HL-60/S4 (cell line): ENCODE measurements around the gene HMGCLL1.

Experiments used
- in situ Hi-C: fragments of 300-500 bp; cut with MboI; formaldehyde crosslinking; loops from 2 replicates; pipeline ENCODE4 v1.14.3; 2022; ENCODE audit warnings: low sequenced_read_pairs

HMGCLL1 gene

GRCh38 chr6:55447891-55448290, 131.1 kb downstream of the HMGCLL1 start:
- in situ Hi-C loops = no loop called here

- in situ Hi-C loops = no loop called here
Observed at GRCh38 chr6:55445648-55446204, 133.3 kb downstream of the HMGCLL1 start.

DNA sequence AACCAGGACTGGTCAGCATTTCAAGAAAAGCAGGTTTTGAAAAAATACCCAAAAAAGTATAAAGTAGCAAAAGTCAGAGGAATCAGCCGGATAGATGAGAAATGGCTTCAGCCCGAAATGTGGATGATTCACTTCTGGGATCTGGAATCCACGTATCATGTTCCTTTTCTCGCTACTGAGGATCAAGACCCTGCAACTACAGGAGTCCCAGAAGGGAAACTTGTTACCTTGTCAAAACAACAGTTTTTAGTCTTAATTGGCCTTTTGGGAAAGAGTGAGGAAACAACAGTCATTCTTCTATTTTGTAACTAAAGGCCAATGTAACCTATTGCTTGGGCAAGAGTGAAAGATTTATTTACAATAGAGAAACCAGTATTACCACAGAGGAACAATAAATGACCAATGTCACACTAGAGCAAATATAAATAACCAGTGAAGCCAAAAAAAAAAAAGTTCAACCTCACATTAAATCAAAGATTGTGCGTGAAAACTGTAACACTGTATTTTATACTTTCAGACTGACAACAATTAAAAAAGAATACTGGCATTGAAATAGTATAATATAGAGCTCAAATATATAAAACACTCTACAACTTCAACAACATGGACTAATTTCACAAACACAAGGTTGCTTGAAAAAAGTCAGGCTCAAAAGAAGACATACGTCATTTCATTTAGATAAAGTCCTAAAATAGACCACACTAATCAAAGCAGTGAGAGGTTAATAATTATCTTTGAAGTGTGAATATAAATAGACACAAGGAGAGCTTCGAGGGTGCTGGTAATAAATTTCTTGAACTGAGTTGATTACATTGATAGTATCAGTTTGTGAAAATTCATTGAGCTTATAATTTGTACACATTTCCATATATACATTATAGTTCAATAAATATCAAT, 135.5 kb downstream of the HMGCLL1 start:
- in situ Hi-C loops = no loop called here

GRCh38 chr6:55438203-55438602, 140.8 kb downstream of the HMGCLL1 start:
- in situ Hi-C loops = no loop called here

GRCh38 chr6:55437141-55437540, 141.9 kb downstream of the HMGCLL1 start:
- in situ Hi-C loops = no loop called here

GRCh38 chr6:55433446-55434130, 145.4 kb downstream of the HMGCLL1 start:
- in situ Hi-C loops = no loop called here

DNA sequence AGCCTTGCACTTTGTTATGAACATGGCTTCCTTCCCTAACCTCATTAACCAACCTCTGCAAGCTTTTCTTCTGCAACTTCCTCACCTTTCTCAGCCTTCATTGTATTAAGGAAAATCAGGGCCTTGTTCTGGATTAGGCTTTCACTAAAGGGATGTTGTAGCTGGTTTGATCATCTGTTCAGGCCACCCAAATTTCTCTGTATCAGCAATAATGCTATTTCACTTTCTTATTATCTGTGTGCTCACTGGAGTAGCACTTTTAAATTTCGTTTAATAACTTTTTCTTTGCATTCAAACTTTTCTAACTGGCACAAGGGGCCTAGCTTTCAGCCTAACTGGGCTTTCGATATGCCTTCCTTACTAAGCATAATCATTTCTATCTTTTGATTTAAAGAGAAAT, 155.1 kb downstream of the HMGCLL1 start:
- in situ Hi-C loops = no loop called here

DNA sequence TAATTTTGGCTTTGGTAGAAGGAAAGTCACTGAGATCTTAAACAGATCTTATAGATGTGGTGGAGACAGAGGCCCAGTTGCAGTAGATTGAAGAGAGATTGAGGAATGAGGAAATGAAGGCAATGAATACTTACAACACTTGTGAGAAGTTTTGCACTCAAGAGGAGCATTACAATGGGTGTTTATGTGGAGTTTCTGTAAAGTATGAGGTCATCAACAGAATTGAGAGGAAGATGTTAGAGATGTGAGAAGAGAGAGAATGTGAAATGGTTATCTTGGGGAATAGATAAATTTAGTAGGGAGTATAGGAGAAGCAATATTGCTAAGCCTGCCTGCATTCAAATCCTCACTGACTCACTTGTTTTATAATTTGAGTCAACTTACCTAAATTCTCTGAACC, 168.3 kb downstream of the HMGCLL1 start:
- in situ Hi-C loops = no loop called here

DNA sequence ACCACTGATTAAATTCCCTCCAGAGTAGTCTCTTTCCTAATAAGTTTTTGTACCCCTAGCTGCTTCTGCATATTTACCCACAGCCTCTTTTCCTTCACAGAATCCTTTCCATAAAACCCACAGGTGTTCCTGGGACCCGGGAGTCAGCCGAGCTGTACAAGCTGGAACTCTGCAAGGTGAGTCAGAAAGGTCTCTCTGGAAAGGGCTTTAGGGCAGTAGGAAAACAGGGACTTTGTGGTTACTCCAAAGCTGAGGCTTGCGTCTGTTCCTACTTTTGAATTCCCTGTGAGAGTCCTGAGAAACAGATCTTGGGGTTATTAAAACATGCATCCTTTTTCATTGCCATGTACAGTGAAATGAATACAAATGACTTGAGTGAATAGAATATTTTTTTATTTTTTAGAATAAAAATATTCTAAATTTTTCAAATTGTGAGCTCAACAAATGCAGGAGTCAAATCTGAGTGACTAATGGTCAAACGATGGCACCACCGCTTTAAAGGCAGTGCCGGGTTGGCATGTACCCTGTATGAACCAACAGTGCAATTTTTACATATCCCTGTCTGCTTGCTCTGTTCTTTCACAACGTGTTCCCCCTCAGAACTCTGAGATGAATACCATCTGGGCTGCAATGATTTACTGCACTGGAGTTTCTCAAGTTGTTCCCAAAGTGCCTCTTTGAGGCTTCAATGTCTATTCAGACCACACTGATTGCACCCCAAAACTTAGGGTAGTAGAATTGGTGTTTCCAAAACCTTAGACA, 173.3 kb downstream of the HMGCLL1 start:
- in situ Hi-C loops = no loop called here

DNA sequence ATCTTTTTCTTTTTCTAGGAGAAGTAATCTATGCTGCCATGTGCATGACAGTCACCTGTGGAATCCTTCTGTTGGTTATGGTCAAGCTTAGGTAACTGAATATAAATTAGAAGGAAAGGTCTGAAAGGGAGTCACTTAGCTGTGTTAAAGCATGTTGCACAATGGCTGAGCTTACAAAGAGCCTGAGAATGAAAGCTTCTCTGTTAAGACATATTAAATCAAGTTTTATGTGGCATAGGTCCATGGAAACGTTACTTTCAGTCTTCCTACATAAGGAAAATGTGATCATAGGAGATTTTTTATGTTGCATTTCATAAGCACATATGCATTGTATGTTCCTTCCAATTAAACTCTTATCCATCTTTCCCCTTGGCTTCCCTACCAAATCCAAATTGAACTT, 179.6 kb downstream of the HMGCLL1 start:
- in situ Hi-C loops = no loop called here

DNA sequence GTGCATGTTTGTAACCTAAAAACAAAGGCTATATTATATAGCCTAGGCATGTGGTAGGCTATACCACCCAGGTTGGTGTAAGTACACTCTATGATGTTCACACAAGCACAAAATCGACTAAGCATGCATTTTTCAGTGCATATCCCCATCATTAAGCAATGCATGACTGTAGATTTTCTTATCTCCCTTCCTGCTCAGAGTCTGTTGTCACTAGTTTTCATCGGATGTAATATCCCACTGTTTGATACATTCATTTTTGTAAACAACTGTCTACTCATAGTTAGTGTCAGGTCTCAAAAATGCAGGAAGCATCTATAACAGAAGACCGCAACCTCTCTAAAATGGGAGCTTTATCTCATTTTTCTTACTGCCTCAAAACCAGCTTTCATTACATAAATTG, 181.0 kb downstream of the HMGCLL1 start:
- in situ Hi-C loops = no loop called here

GRCh38 chr6:55395871-55396270, 183.1 kb downstream of the HMGCLL1 start:
- in situ Hi-C loops = no loop called here

DNA sequence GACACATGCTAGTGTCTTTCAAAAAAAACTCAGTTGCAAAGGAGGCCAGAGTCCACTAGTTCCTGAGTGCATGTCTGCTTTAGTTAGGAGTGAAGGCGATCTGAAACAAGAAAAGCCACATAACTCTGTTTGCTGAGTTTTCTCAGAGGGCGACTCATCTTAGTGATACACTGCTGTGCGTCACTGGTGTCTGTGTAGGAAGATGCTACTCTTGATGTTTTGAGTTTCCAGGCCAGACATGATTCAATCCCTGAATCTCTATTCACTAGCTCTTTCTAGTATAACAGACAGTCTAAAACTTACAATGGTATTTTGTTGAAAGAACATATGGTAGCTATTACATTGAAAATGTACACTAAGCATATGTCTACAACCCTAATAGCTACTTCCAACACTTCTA, 190.8 kb downstream of the HMGCLL1 start:
- in situ Hi-C loops = no loop called here
